Smooth muscle cell (in vitro differentiated cells): ENCODE data around the gene TRAK1. TPM values are rescaled to one million over a fixed set of nuclear protein-coding genes. Genes with fewer than 3 reads are reported as not detected.

Experiments used
- DNase-seq: peaks from one replicate; lab custom pipeline; 2025; ENCODE audit not compliant: unreplicated experiment; lab: John Stamatoyannopoulos, UW
- H2AFZ ChIP-seq: fragments of 200-600 bp; sonication (generic); 2 replicates; pipeline ENCODE4 v1.6.0; 2016; ENCODE audit warnings: antibody characterized with exemption, low read depth, mild to moderate bottlenecking
- H3F3A ChIP-seq: fragments of 200-600 bp; sonication (generic); 2 replicates; pipeline ENCODE4 v1.6.0; 2017; ENCODE audit warnings: antibody characterized with exemption, low read depth
- H3K27ac ChIP-seq: fragments of 200-600 bp; sonication (generic); 2 replicates; pipeline ENCODE4 v1.5.1; 2016; ENCODE audit warnings: low read depth, mild to moderate bottlenecking
- H3K27me3 ChIP-seq: fragments of 200-600 bp; sonication (generic); 2 replicates; pipeline ENCODE4 v1.6.1; 2016; ENCODE audit warnings: low read depth, mild to moderate bottlenecking
- H3K36me3 ChIP-seq: fragments of 200-600 bp; sonication (generic); 2 replicates; pipeline ENCODE4 v1.5.1; 2016; ENCODE audit warnings: low read depth
- H3K4me1 ChIP-seq: fragments of 200-600 bp; sonication (generic); 2 replicates; pipeline ENCODE4 v1.5.1; 2016; ENCODE audit warnings: low read depth
- H3K4me2 ChIP-seq: fragments of 200-600 bp; sonication (generic); 2 replicates; pipeline ENCODE4 v1.6.0; 2016; ENCODE audit warnings: mild to moderate bottlenecking
- H3K4me3 ChIP-seq: fragments of 200-600 bp; sonication (generic); 2 replicates; pipeline ENCODE4 v1.5.1; 2016; ENCODE audit warnings: mild to moderate bottlenecking
- H3K79me2 ChIP-seq: fragments of 200-600 bp; sonication (generic); 2 replicates; pipeline ENCODE4 v1.6.0; 2016; ENCODE audit warnings: low read depth, mild to moderate bottlenecking
- H3K9ac ChIP-seq: fragments of 200-600 bp; sonication (generic); 2 replicates; pipeline ENCODE4 v1.6.0; 2016; ENCODE audit warnings: low read depth
- H3K9me3 ChIP-seq: fragments of 200-600 bp; sonication (generic); replicated peaks from 2 replicates; pipeline ENCODE4 v1.5.1; 2016; ENCODE audit warnings: low read depth
- H4K20me1 ChIP-seq: fragments of 200-600 bp; sonication (generic); 2 replicates; pipeline ENCODE4 v1.6.0; 2016; ENCODE audit warnings: low read depth
- CTCF ChIP-seq: fragments of 200-600 bp; sonication (generic); IDR thresholded peaks from 2 replicates; pipeline ENCODE4 v1.5.1; 2017; ENCODE audit warnings: borderline replicate concordance, mild to moderate bottlenecking, antibody characterized with exemption; ENCODE audit not compliant: insufficient read depth, poor library complexity, severe bottlenecking
- WGBS: methylation state at CpG from one replicate; pipeline ENCODE4 v1.1.7; 2016; ENCODE audit warnings: low lambda C conversion rate; 5-methylcytosine and 5-hydroxymethylcytosine counted together
- polyA plus RNA-seq: library from polyadenylated mRNA; unstranded; fragments of >200 nt; fragmentation: Nextera tagmentation; extraction: Ambion mirVana; gene quantifications from 2 replicates; pipeline ENCODE4 v1.2.1, GENCODE V29; 2016
- total RNA-seq: library from RNA; depleted of rRNA; stranded (reverse); fragments of >200 nt; gene quantifications from 2 replicates; pipeline ENCODE4 v1.2.3, GENCODE V29; 2014

The TRAK1 gene
- total and polyA plus RNA-seq, 2 experiments from 2014 or later = 8.7 to 16.3 TPM

GRCh38 chr3:42177068-42177800 lies 86.1 kb downstream of the TRAK1 start:
- Histone ChIP-seq H3K9ac (no peak overlapping the region), H3F3A (peaks cover 5% of the 10 kb centered on the region), H3K4me3 (no peak overlapping the region), H3K4me2 (no peak overlapping the region), H3K79me2 (peaks cover 27% of the 10 kb centered on the region), H3K36me3 (no peaks in the 10 kb centered on the region), H2AFZ (no peak overlapping the region), H3K4me1 (peaks cover 8% of the 10 kb centered on the region), H3K27ac (peak overlapping the region; percentile 7), H4K20me1 (peaks cover 49% of the 10 kb centered on the region), H3K27me3 (no peaks in the 10 kb centered on the region), H3K9me3 (no peaks in the 10 kb centered on the region)
- DNase-seq = no peak
- TF ChIP-seq CTCF = no peak
- WGBS = 90% methylated on average over 6 of the region's 6 CpGs

GRCh38 chr3:42177801-42178150 lies 86.6 kb downstream of the TRAK1 start:
- peaks cover 8% of the 10 kb centered on the region for H3K4me1 ChIP-seq
- TF ChIP-seq CTCF = no peak
- H2AFZ ChIP-seq = no peak overlapping the region
- H3K4me3 ChIP-seq = no peak overlapping the region
- WGBS = 98% methylated on average over 9 of the region's 9 CpGs
- H3K36me3 ChIP-seq = no peaks in the 10 kb centered on the region
- no peak overlapping the region for H3K27ac ChIP-seq
- no peak overlapping the region for H3K9ac ChIP-seq
- H3K27me3 ChIP-seq = no peaks in the 10 kb centered on the region
- H3F3A ChIP-seq = peaks cover 5% of the 10 kb centered on the region
- H4K20me1 ChIP-seq = peaks cover 43% of the 10 kb centered on the region
- no peak for DNase-seq
- no peaks in the 10 kb centered on the region for H3K9me3 ChIP-seq
- H3K79me2 ChIP-seq = peaks cover 27% of the 10 kb centered on the region
- no peak overlapping the region for H3K4me2 ChIP-seq

- H3K4me3 ChIP-seq = peak overlapping the region; percentile 12
- H3F3A ChIP-seq = peaks cover 5% of the 10 kb centered on the region
- peaks cover 8% of the 10 kb centered on the region for H3K4me1 ChIP-seq
- no peak overlapping the region for H2AFZ ChIP-seq
- H3K27me3 ChIP-seq = no peaks in the 10 kb centered on the region
- H3K9me3 ChIP-seq = no peaks in the 10 kb centered on the region
- TF ChIP-seq CTCF = no peak
- peaks cover 32% of the 10 kb centered on the region for H4K20me1 ChIP-seq
- peak overlapping the region; percentile 69 for H3K4me2 ChIP-seq
- 25% methylated on average over 7 of the region's 7 CpGs for WGBS
- peak overlapping the region; percentile 63 for H3K9ac ChIP-seq
- H3K36me3 ChIP-seq = no peaks in the 10 kb centered on the region
- peak overlapping the region; percentile 89 for H3K27ac ChIP-seq
- H3K79me2 ChIP-seq = peaks cover 17% of the 10 kb centered on the region
- peak; percentile 18 for DNase-seq
Observed at GRCh38 chr3:42179110-42179725, 88.1 kb downstream of the TRAK1 start.
